Subcutaneous adipose tissue (tissue), 4 donors: ENCODE data around the gene PKN1. TPM values are rescaled to one million over a fixed set of nuclear protein-coding genes. Genes with fewer than 3 reads are reported as not detected.

Experiments
- total RNA-seq, 4 donors: library from RNA; depleted of rRNA; stranded (reverse); fragments of >200 nt; gene quantifications; one replicate each; pipeline ENCODE4 v1.1.0, GENCODE V29; 2016
- TF ChIP-seq, protein P1 (sequence below): fragments of 450-650 bp; IDR thresholded peaks from one replicate; pipeline ENCODE4 v1.5.1; 2016; ENCODE audit warnings: low read depth, mild to moderate bottlenecking, control low read depth, antibody characterized with exemption, moderate library complexity

PKN1 gene
- total RNA-seq, 4 donors from 2014 or later, result 47.8 to 136 (median 75.8) TPM

DNA sequence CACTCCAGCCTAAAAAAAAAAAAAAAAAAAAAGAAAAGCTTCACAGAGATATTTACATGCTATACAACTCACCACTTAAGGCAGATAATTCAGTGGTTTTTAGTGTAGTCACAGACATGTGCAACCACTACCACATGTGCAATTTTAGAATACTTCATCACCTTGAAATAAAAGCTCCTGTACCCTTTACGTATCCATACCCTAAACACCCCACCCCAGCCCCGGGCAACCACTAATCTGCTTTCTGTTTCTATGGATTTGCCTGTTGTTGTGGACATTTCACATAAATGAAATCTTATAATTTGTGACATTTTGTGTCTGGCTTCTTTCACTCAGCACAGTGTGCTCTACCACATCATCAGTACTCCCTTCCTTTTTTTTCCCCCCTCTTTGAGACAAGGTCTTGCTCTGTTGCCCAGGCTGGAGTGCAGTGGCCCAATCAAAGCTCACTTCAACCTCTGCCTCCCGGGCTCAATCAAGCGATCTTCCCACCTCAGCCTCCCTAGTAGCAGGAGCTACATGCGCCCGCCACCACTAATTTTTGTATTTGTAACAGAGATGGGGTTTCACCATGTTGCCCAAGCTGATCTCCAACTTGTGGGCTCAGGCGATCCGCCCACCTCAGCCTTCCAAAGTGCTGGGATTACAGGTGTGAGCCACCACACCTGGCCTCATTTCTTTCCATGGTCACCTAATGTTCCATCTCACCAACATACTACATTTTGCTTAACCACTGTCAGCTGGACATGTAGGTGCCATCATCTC is 18.0 kb upstream of the PKN1 start:
- TF ChIP-seq, protein P1, sequence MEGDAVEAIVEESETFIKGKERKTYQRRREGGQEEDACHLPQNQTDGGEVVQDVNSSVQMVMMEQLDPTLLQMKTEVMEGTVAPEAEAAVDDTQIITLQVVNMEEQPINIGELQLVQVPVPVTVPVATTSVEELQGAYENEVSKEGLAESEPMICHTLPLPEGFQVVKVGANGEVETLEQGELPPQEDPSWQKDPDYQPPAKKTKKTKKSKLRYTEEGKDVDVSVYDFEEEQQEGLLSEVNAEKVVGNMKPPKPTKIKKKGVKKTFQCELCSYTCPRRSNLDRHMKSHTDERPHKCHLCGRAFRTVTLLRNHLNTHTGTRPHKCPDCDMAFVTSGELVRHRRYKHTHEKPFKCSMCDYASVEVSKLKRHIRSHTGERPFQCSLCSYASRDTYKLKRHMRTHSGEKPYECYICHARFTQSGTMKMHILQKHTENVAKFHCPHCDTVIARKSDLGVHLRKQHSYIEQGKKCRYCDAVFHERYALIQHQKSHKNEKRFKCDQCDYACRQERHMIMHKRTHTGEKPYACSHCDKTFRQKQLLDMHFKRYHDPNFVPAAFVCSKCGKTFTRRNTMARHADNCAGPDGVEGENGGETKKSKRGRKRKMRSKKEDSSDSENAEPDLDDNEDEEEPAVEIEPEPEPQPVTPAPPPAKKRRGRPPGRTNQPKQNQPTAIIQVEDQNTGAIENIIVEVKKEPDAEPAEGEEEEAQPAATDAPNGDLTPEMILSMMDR, result no peak

DNA sequence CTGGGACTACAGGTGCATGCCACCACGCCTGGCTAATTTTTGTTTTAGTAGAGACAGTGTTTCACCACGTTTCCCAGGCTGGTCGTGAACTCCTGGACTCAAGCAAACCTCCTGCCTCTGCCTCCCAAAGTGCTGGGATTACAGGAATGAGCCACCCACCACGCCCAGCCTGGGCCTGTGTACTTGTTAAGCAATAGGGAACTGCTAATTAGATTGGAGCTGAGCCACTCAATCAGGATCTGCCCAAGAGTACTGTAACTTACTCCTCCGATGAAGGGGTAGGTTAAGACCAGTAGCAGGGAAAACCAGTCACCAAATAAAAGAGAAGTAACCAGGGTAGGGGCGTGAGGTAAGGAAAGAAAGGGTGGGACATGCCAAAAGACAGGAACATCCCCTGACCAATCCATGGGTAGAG is 16.3 kb upstream of the PKN1 start:
- TF ChIP-seq, protein P1, result no peak

DNA sequence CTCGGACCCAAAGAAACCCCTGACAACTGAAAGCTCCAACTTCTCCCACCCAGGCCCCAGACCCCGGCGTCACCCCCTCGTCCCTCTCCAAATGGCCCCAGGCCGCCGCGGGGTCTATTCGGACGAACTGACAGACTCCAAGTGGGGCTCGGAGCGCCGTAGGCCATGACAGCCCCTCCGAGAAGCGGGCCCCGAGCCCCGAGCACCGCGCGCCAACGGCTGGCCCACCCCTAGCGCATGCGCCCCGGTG is 14.3 kb upstream of the PKN1 start:
- TF ChIP-seq, protein P1, result no peak

DNA sequence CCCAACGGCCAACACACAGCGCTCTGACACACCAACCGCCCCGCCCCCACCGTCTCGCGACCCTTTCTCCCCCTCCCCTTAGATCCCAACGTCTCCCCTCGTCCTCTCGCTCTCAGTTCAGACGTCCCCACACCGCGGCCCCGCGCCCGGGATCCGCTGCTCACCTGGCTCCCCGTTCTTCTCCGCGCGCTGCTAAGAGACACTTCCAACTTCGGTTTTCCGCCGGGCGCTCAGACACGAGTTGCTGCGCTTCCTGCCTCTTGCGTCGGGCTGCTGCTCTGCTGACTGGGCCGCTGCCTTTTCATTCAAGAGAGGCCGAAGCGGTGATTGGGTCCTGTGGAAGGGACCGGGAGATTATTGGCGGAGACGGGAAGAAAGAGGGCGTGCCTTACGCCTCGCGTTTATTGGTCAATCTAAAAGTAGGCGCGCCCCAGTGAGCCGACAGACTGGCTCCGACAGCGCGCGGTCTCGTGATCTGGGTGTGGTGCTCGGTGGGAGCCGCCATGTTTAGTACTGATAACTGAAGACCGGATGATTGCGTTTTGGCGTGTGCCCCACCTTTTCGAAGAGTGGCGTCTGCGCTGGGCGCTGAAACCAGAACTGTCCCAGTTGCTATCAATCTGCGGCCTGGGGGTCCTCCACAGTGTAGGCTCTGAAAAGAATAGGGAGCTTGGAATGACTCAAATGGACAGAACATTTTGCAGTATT is 13.8 kb upstream of the PKN1 start, which contains the start of gene DDX39A:
DDX39A (minus strand) TSS at position 236 of the 708 bp plus-strand sequence. CDS start 6,121 bp downstream, outside the sequence.
- TF ChIP-seq, protein P1, result no peak

DNA sequence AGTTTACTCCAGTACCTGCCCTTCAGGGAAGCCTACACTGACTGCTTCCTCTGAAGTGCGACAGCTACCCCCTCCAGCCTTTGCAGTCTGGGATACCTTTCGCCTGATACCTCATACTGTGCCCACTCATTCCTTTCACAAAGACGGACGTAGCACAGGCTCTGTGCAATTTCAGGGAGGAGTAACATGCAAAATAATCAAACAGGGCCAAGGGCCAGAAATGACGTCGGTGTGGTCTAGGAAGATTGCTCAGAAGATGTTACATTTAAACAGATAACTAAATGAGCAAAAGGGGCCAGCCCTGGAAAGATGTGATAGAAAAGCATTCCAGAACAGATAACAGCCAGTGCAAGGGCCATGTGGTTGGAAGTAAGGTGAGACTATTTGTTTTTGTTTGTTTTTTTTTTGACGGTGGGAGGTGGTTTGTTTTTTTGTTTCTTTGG is 7.4 kb upstream of the PKN1 start:
- TF ChIP-seq, protein P1, result no peak

DNA sequence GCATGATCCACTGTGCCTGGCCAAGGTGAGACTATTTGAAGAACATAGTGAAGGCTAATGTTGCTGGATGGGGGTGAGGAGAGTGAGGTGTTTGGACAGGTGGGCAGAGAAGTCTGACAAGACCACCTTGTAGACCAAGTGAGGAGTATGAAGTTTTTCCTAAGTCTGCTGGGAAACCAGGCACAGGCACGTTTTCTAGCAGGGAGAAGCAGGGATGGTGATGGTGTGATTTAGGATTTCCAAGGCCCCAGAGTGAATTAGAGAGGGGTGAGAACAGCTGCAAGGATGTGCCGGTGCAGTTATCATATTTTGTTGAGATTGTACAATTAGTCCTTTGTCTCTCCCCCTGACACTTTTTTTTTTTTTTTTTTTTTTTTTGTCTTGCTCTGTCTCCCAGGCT is 5.6 kb upstream of the PKN1 start:
- TF ChIP-seq, protein P1, result no peak

DNA sequence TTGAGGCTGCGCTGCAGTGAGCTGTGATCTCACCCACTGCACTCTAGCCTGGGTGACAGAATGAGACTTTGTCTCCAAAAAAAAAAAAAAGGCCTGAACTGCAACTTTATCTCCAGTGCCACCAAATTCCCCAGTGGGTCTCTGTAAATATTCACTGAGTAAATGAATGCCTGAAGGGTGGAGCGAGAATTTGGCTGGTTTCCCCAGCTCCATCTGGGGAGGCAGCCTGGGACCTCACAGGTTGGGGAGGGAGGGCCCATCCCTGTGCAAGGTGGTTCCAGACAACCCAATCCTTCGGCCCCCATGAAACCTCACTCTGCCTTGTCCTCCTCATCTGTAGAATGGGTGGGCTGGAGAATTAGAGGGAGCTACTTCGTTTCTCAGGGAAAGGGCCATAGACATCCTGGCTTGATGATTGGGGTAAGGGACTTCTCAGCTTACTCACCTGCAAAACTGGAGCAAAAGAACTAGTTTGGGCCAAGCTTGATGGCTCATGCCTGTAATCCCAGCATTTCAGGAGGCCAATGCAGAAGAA is 4.2 kb upstream of the PKN1 start:
- TF ChIP-seq, protein P1, result no peak
